Effector memory CD8-positive, alpha-beta T cell (primary cell): ENCODE data around the gene LRRC10.

ENCODE experiments used
- ATAC-seq: fragments of 150-1000 bp; cut with Tn5 transposase; replicated peaks from 2 replicates; pipeline ENCODE4 v1.10.0; 2021; ENCODE audit warnings: mild to moderate bottlenecking, moderate library complexity
- DNase-seq, 3 experiments: peaks; one replicate each; pipeline ENCODE4 v3.0.0; 2021
- H3K27ac Mint-ChIP-seq, 2 donors: one replicate each; pipeline ENCODE4 v1.8.0; 2022; ENCODE audit warnings: mild to moderate bottlenecking in 2 of 2, mixed read lengths in 2 of 2, moderate library complexity in 2 of 2
- H3K27me3 Mint-ChIP-seq, 2 donors: one replicate each; pipeline ENCODE4 v1.8.0; 2022; ENCODE audit warnings: mixed read lengths in 2 of 2
- H3K36me3 Mint-ChIP-seq: one replicate; pipeline ENCODE4 v1.8.0; 2022; ENCODE audit warnings: mild to moderate bottlenecking, moderate library complexity, mixed read lengths; ENCODE audit not compliant: insufficient read depth
- H3K4me1 Mint-ChIP-seq, 2 donors: one replicate each; pipeline ENCODE4 v1.8.0; 2022; ENCODE audit warnings: low read depth in 2 of 2, mixed read lengths in 2 of 2
- H3K4me3 Mint-ChIP-seq, 2 donors: one replicate each; pipeline ENCODE4 v1.8.0; 2022; ENCODE audit warnings: mild to moderate bottlenecking in 2 of 2, mixed read lengths in 2 of 2, moderate library complexity in 2 of 2
- H3K9me3 Mint-ChIP-seq, 2 donors: one replicate each; pipeline ENCODE4 v1.8.0; 2022; ENCODE audit warnings: mixed read lengths in 2 of 2

LRRC10 gene

DNA sequence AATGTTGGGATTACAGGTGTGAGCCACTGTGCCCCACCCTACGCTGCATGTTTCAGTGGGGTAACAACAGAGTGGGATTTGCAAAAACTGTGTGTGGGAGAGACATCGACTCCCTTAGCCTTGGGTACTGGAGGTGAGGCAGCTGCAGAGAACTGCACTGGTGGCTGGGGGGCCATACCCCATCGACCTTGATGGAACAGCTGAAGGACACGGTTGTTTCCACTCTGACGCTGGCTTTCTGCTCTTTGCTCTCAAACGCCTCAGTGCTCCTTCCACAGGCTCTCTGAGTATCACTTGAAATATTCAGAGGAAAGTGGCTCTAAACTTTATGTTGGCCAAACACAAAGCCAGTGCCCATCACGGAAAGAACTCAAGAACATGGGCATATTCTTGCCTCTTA, 30.8 kb upstream of the LRRC10 start:
- H3K4me1 Mint-ChIP-seq: no peaks in the 10 kb centered on the region
- no peaks in the 10 kb centered on the region for H3K9me3 Mint-ChIP-seq
- H3K27ac Mint-ChIP-seq: peak overlapping the region in 1 of 2 donors; percentile 26
- H3K4me3 Mint-ChIP-seq: no peak overlapping the region
- no peaks in the 10 kb centered on the region for H3K36me3 Mint-ChIP-seq
- ATAC-seq: no peak
- DNase-seq: no peak
- peaks cover 0 to 3% of the 10 kb centered on the region in 2 donors for H3K27me3 Mint-ChIP-seq

DNA sequence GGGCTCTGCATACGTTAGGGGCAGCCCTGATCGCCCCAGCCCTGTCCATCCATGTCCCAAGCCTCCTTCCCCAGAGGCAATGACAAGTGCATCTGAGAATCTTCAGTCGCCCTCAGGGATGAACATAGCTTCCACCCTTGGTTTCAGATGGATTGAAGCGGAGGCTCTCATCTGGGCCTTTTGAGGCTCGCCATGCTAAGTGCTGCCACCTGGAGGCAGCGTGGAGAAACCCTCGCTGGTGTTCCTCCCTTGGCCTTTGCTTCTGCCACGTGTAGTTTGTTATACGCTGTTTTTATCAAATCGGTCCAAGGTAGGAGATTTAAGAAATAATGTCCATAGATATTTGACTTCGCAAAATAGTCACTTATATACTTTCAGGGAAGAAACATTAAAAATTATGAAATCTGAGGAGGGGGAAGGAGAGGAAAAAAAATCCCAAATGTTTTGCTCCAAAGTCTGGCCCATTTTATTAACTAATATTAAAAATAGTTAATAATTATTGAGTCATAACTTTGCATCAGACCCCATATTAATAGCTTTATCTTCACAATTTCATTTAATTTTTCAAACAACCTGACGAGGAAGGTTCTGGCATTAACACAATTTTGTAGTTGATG, 28.8 kb upstream of the LRRC10 start:
- DNase-seq: peak; percentile 48 to 54 (median 49)
- no peak overlapping the region for H3K27ac Mint-ChIP-seq

GRCh38 chr12:69633061-69633460, 22.4 kb upstream of the LRRC10 start:
- Mint-ChIP-seq H3K4me3 (no peak overlapping the region), H3K9me3 (no peaks in the 10 kb centered on the region), H3K4me1 (no peaks in the 10 kb centered on the region), H3K36me3 (no peaks in the 10 kb centered on the region), H3K27ac (no peak overlapping the region), H3K27me3 (no peaks in the 10 kb centered on the region)
- ATAC-seq (no peak), DNase-seq (no peak)

More for the DNA sequence above, 28.8 kb upstream of the LRRC10 start:
- no peaks in the 10 kb centered on the region for H3K4me1 Mint-ChIP-seq
- H3K4me3 Mint-ChIP-seq: no peak overlapping the region
- H3K27me3 Mint-ChIP-seq: no peaks in the 10 kb centered on the region
- ATAC-seq: peak; percentile 70
- no peaks in the 10 kb centered on the region for H3K9me3 Mint-ChIP-seq
- no peaks in the 10 kb centered on the region for H3K36me3 Mint-ChIP-seq

DNA sequence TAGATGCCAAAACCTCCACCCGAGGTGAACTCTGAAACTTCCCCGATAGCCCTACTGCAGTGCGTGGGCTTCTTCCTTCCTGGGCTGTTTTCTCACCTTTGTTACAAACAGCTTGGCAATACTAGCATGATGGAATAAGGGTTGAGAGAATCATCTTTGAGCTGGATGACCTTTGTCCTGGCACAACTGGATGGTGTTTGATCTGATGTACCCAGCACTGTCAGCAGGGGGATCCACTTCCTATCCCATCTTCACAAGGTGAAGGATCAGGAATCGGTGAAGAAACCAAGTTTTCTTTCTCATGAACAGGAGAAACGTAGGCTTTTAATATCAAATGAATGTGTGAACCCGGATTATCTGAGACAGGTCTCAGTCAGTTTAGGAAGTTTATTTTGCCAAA, 19.5 kb upstream of the LRRC10 start:
- peaks cover 16 to 25% of the 10 kb centered on the region in 2 donors for H3K27me3 Mint-ChIP-seq
- H3K4me3 Mint-ChIP-seq: no peak overlapping the region
- H3K4me1 Mint-ChIP-seq: no peaks in the 10 kb centered on the region
- no peak for ATAC-seq
- H3K27ac Mint-ChIP-seq: no peak overlapping the region
- no peaks in the 10 kb centered on the region for H3K9me3 Mint-ChIP-seq
- no peaks in the 10 kb centered on the region for H3K36me3 Mint-ChIP-seq
- no peak for DNase-seq

DNA sequence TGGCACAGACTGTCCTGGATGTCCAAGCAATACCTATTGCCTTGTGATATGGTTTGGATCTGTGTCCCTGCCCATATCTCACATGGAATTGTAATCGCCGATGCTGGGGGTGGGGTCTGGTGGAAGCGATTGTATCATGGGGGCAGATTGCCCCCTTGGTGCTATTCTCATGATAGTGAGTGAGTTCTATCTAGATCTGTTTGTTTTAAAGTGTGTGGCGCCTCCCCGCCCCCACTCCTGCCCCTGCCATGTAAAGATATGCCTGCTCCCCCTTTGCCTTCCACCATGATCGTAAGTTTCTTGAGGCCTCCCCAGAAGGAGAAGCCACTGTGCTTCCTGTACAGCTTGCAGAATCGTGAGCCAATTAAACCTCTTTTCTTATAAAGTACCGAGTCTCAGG, 16.8 kb upstream of the LRRC10 start:
- no peaks in the 10 kb centered on the region for H3K36me3 Mint-ChIP-seq
- H3K9me3 Mint-ChIP-seq: no peaks in the 10 kb centered on the region
- no peaks in the 10 kb centered on the region for H3K4me1 Mint-ChIP-seq
- no peak overlapping the region for H3K27ac Mint-ChIP-seq
- DNase-seq (no peak), ATAC-seq (no peak)
- H3K4me3 Mint-ChIP-seq: no peak overlapping the region
- peaks cover 18 to 48% of the 10 kb centered on the region in 2 donors for H3K27me3 Mint-ChIP-seq

- Mint-ChIP-seq H3K4me3 (no peak overlapping the region), H3K27ac (no peak overlapping the region), H3K27me3 (peaks cover 39 to 72% of the 10 kb centered on the region in 2 donors), H3K9me3 (no peaks in the 10 kb centered on the region), H3K36me3 (no peaks in the 10 kb centered on the region), H3K4me1 (peaks cover 0 to 2% of the 10 kb centered on the region in 2 donors)
- ATAC-seq: no peak
- DNase-seq: no peak
Measured at GRCh38 chr12:69623970-69624369, 13.3 kb upstream of the LRRC10 start.

GRCh38 chr12:69621551-69621950, 10.8 kb upstream of the LRRC10 start:
- Mint-ChIP-seq H3K4me3 (no peak overlapping the region), H3K9me3 (no peaks in the 10 kb centered on the region), H3K27ac (no peak overlapping the region), H3K4me1 (peaks cover 0 to 2% of the 10 kb centered on the region in 2 donors), H3K27me3 (peaks cover 51 to 81% of the 10 kb centered on the region in 2 donors), H3K36me3 (no peaks in the 10 kb centered on the region)
- no peak for ATAC-seq
- no peak for DNase-seq

- ATAC-seq: no peak
- Mint-ChIP-seq H3K4me3 (no peak overlapping the region), H3K4me1 (peaks cover 0 to 2% of the 10 kb centered on the region in 2 donors), H3K27ac (no peak overlapping the region), H3K36me3 (no peaks in the 10 kb centered on the region), H3K27me3 (peaks cover 48 to 81% of the 10 kb centered on the region in 2 donors), H3K9me3 (no peaks in the 10 kb centered on the region)
- no peak for DNase-seq
Measured at GRCh38 chr12:69620921-69621320, 10.2 kb upstream of the LRRC10 start.

DNA sequence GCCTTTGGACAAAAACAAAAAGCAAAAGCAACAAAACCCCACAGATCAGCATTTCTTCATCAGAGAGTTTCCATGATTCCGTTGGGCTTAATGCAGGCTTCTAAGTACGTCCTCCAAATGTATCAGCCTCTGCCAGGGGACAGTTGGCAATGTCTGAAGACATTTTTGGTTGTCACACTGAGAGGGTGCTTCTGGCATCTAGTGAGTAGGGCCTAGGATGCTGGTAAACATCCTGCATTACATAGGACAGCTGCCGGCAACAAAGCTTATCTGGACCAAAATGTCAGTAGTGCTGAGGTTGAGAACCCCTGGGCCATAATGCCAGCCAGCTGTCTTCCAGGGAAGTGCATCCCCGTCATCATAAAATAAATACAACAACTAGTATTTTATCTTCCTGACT, 9.4 kb upstream of the LRRC10 start:
- H3K27me3 Mint-ChIP-seq: peaks cover 53 to 81% of the 10 kb centered on the region in 2 donors

GRCh38 chr12:69619050-69619449, 8.3 kb upstream of the LRRC10 start:
- Mint-ChIP-seq H3K36me3 (no peaks in the 10 kb centered on the region), H3K4me1 (peaks cover 0 to 4% of the 10 kb centered on the region in 2 donors), H3K9me3 (no peaks in the 10 kb centered on the region), H3K27ac (no peak overlapping the region), H3K27me3 (peaks cover 54 to 72% of the 10 kb centered on the region in 2 donors), H3K4me3 (no peak overlapping the region)
- DNase-seq: no peak
- no peak for ATAC-seq

More for the DNA sequence above, 9.4 kb upstream of the LRRC10 start:
- Mint-ChIP-seq H3K4me1 (peaks cover 0 to 4% of the 10 kb centered on the region in 2 donors), H3K9me3 (no peaks in the 10 kb centered on the region), H3K36me3 (no peaks in the 10 kb centered on the region), H3K27ac (no peak overlapping the region), H3K4me3 (no peak overlapping the region)
- ATAC-seq (no peak), DNase-seq (no peak)

- H3K27me3 Mint-ChIP-seq: peaks cover 40 to 51% of the 10 kb centered on the region in 2 donors
- ATAC-seq (no peak), DNase-seq (no peak)
- no peaks in the 10 kb centered on the region for H3K36me3 Mint-ChIP-seq
- no peak overlapping the region for H3K27ac Mint-ChIP-seq
- no peak overlapping the region for H3K4me3 Mint-ChIP-seq
- H3K4me1 Mint-ChIP-seq: peaks cover 0 to 2% of the 10 kb centered on the region in 2 donors
- no peaks in the 10 kb centered on the region for H3K9me3 Mint-ChIP-seq
Measured at GRCh38 chr12:69616025-69616424, 5.3 kb upstream of the LRRC10 start.

DNA sequence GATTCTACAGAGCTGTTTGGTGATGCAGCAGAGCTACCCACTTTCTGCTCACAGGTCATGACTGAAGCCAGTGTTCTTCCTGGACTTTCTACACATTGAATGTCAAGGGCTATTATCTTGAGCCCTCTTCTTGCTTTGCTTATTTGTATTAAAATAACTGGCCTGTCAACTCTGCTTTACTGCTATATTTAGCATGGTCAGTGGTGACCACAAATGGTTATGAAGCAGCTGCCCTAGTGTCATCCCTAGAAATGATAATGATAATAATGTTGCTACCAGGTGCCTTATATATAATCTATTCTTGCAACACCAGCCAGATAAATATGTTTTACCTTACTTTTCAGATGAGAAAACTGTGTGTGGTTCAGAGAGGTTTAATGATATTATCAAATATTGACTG, 2.6 kb upstream of the LRRC10 start:
- Mint-ChIP-seq H3K9me3 (no peaks in the 10 kb centered on the region), H3K4me1 (peaks cover 0 to 2% of the 10 kb centered on the region in 2 donors), H3K36me3 (no peaks in the 10 kb centered on the region), H3K4me3 (no peak overlapping the region), H3K27me3 (peaks cover 26 to 49% of the 10 kb centered on the region in 2 donors), H3K27ac (no peak overlapping the region)
- ATAC-seq: no peak
- DNase-seq: no peak

DNA sequence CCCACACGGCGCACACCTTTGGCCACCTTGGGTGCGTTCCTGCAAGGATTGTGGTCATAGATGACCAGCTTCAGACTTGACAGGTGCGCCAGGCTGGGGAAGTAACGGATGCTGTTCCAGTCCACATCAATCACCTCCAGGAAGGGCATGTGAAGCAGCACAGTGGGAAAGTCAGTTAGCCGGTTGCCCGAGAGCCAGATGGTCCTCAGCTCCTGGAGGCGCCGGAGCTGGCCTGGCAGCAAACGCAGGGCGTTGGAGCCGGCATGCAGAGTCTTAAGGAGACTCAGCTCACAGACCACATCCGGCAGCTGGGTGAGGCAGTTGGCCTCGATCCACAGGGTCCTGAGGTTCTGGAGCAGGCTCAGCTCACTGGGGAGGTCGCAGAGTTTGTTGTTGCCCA, 581 bp downstream of the LRRC10 start:
- Mint-ChIP-seq H3K9me3 (no peaks in the 10 kb centered on the region), H3K4me1 (no peaks in the 10 kb centered on the region), H3K4me3 (no peak overlapping the region), H3K27ac (no peak overlapping the region), H3K36me3 (no peaks in the 10 kb centered on the region), H3K27me3 (peaks cover 1 to 17% of the 10 kb centered on the region in 2 donors)
- no peak for DNase-seq
- no peak for ATAC-seq

DNA sequence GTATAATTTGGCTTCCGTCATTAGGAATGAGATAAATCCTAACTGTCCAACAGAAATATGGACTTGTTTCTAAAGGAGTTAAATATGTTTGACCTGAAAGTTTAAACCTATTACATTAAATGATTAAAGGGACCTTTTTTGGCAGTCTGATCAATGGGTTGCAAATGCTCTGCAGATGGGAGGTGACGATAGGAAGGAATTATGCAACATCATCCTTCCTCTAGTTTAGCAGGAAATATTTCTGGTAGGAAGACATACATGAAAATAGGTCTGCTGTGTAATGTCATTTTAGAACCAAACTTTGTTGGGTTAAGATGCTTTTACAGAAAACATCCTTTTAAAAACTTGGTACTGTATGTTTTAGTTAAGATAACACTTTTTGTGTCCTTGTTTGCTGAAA, 2.6 kb downstream of the LRRC10 start:
- Mint-ChIP-seq H3K4me1 (no peaks in the 10 kb centered on the region), H3K36me3 (peaks cover 6% of the 10 kb centered on the region), H3K27me3 (peaks cover 0 to 10% of the 10 kb centered on the region in 2 donors), H3K9me3 (no peaks in the 10 kb centered on the region), H3K27ac (no peak overlapping the region), H3K4me3 (no peak overlapping the region)
- DNase-seq (no peak), ATAC-seq (no peak)
